ENCODE results near the gene VILL. TPM values are rescaled to one million over a fixed set of nuclear protein-coding genes. Genes with fewer than 3 reads are reported as not detected.
"Not testable (repeated sequence)": the region's sequence is repeated elsewhere in the genome, so short reads cannot be mapped to it uniquely, and the experiment has no call there.

The VILL gene
- total RNA-seq, 1 donor from 2014 or later: 4.9 TPM

DNA sequence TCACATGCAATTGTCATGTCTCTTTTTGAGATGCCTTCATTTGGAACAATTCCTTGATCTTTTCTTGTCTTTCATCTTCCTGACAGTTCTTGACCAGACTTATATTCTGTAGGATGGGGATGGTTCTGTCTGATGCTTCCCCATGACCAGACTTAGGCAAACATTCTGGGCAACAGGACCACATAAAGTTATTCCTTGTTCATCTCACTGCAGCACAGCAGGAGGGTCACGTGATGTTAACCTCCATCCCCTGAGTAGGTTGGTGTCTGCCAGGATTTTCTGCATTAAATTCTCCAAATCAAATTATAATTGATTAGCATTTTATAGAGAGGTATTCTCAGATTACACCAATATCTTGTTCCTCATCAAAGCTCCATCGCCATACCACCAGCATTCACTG, 56.2 kb downstream of the VILL start:
- Mint-ChIP-seq H3K36me3 (ENCODE audit: low read depth) (no peaks in the 10 kb centered on the region), H3K9me3 (no peaks in the 10 kb centered on the region), H3K27me3 (ENCODE audit: low read depth) (peaks cover 10% of the 10 kb centered on the region), H3K27ac (ENCODE audit: unreplicated experiment) (no peak overlapping the region), H3K4me1 (no peaks in the 10 kb centered on the region), H3K4me3 (no peak overlapping the region)
- no peak for TF ChIP-seq CTCF (conservative IDR thresholded peaks at IDR 0.05)
- DNase-seq (ENCODE audit: low read depth, low spot score): no peak

DNA sequence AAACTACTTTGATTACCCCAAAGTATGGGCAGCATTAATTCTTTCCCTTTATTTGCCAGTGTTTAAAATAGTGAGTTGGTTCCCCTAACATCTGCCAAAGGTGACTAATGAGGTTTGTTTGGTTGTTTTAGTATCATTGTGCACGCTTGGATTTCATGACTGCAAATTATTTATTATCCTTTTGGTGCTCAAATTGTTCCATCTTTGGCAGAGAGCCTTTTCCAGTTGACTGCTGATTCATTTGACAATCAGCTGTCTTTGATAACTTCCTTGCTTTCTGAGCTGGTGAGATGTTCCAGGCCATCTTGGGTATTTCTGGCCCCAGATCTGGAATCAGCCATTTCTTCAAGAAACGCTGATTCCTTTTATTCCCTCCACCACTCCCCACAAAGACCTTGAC, 57.3 kb downstream of the VILL start:
- Mint-ChIP-seq H3K4me1 (no peaks in the 10 kb centered on the region), H3K27me3 (ENCODE audit: low read depth) (peaks cover 7% of the 10 kb centered on the region), H3K4me3 (no peak overlapping the region), H3K9me3 (no peaks in the 10 kb centered on the region), H3K36me3 (ENCODE audit: low read depth) (no peaks in the 10 kb centered on the region), H3K27ac (ENCODE audit: unreplicated experiment) (no peak overlapping the region)
- TF ChIP-seq CTCF (conservative IDR thresholded peaks at IDR 0.05): no peak
- no peak for DNase-seq (ENCODE audit: low read depth, low spot score)

DNA sequence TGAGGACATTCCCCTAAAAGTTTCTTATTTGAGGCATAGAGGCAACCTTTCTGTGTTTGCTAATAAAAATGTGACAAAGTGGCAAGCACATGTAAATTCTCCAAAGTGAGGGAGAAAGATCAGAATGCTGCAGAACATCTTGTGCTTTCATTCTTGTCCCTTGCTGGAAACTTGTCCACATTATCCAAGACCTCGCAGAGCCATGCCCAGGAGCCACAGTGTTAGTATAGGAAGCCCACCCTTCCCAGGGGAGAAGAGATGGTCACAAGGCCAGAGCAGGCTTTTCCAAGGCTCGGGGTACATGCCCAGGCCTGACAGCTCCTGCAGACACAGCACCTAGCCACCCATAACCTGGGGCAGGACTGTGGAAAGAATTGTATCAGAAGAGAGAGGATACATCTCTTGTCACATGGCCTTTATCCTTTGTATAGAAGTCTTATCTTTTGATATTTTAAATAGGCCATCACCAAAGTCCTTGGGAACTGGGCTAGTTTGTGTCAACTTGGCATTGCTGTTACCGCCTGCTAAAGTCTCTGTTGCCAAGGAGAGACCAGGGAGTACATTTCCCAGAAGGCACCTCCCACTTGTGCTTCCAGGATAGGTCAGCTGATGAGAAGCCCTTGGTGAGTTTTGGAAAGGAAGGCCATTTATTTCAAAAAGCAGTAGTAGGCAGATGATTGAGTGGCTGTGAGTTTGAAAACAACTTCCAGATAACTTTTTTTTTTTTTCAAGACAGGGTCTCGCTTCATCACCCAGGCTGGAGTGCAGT, 59.0 kb downstream of the VILL start:
- Mint-ChIP-seq H3K27ac (ENCODE audit: unreplicated experiment) (no peak overlapping the region), H3K36me3 (ENCODE audit: low read depth) (no peaks in the 10 kb centered on the region), H3K4me3 (no peak overlapping the region), H3K27me3 (ENCODE audit: low read depth) (peaks cover 3% of the 10 kb centered on the region), H3K4me1 (no peaks in the 10 kb centered on the region), H3K9me3 (no peaks in the 10 kb centered on the region)
- no peak for TF ChIP-seq CTCF (conservative IDR thresholded peaks at IDR 0.05)
- DNase-seq (ENCODE audit: low read depth, low spot score): no peak

GRCh38 chr3:38051131-38051530, 60.5 kb downstream of the VILL start:
- H3K4me3 Mint-ChIP-seq: no peak overlapping the region
- H3K27ac Mint-ChIP-seq (ENCODE audit: unreplicated experiment): no peak overlapping the region
- TF ChIP-seq CTCF (conservative IDR thresholded peaks at IDR 0.05): no peak
- DNase-seq (ENCODE audit: low read depth, low spot score): no peak
- no peaks in the 10 kb centered on the region for H3K27me3 Mint-ChIP-seq (ENCODE audit: low read depth)
- no peaks in the 10 kb centered on the region for H3K9me3 Mint-ChIP-seq
- H3K36me3 Mint-ChIP-seq (ENCODE audit: low read depth): no peaks in the 10 kb centered on the region
- H3K4me1 Mint-ChIP-seq: no peaks in the 10 kb centered on the region

GRCh38 chr3:38053286-38053685, 62.7 kb downstream of the VILL start:
- H3K27me3 Mint-ChIP-seq (ENCODE audit: low read depth); H3K4me1 Mint-ChIP-seq; H3K36me3 Mint-ChIP-seq (ENCODE audit: low read depth); DNase-seq (ENCODE audit: low read depth, low spot score); H3K9me3 Mint-ChIP-seq; H3K27ac Mint-ChIP-seq (ENCODE audit: unreplicated experiment); H3K4me3 Mint-ChIP-seq: not testable (repeated sequence)

DNA sequence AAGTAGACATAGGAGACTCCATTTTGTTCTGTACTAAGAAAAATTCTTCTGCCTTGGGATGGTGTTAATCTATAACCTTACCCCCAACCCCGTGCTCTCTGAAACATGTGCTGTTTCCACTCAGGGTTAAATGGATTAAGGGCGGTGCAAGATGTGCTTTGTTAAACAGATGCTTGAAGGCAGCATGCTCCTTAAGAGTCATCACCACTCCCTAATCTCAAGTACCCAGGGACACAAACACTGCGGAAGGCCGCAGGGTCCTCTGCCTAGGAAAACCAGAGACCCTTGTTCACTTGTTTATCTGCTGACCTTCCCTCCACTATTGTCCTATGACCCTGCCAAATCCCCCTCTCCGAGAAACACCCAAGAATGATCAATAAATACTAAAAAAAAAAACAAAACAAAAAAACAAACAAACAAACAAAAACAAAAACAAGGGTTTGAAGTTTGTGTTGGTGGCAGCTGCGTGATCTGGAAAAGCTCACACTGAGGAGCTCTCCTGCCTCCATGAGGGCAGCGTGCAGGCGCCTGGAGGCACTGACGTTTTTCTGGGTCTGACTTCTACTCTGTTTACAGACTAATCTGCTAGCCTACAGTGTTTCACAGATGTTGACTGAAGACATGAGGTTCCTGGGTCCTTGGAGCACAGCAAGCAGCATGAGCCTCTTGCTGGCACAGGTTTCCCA, 63.4 kb downstream of the VILL start:
- H3K27ac Mint-ChIP-seq (ENCODE audit: unreplicated experiment); H3K9me3 Mint-ChIP-seq; DNase-seq (ENCODE audit: low read depth, low spot score); H3K36me3 Mint-ChIP-seq (ENCODE audit: low read depth); H3K4me3 Mint-ChIP-seq; H3K27me3 Mint-ChIP-seq (ENCODE audit: low read depth); H3K4me1 Mint-ChIP-seq: not testable (repeated sequence)
